KMS-11 (cell line): ENCODE results near the gene CKB.

Source experiments
- H2AFZ ChIP-seq: fragments of 200-600 bp; sonication (generic); 2 replicates; pipeline ENCODE4 v1.6.1; 2016; ENCODE audit warnings: antibody characterized with exemption, mixed run types, low read depth
- H3K27ac ChIP-seq: fragments of 200-600 bp; sonication (generic); 2 replicates; pipeline ENCODE4 v1.6.1; 2016; ENCODE audit warnings: mild to moderate bottlenecking, mixed run types
- H3K27me3 ChIP-seq: fragments of 200-600 bp; sonication (generic); 2 replicates; pipeline ENCODE4 v1.6.1; 2017; ENCODE audit warnings: mild to moderate bottlenecking, low read depth, mixed run types, moderate library complexity; ENCODE audit not compliant: insufficient read depth
- H3K36me3 ChIP-seq: fragments of 200-600 bp; sonication (generic); 2 replicates; pipeline ENCODE4 v1.6.1; 2017; ENCODE audit warnings: mild to moderate bottlenecking, mixed run types; ENCODE audit not compliant: insufficient read depth
- H3K4me1 ChIP-seq: fragments of 200-600 bp; sonication (generic); 2 replicates; pipeline ENCODE4 v1.6.1; 2016; ENCODE audit warnings: mild to moderate bottlenecking, low read depth, mixed run types; ENCODE audit not compliant: poor library complexity, severe bottlenecking
- H3K4me2 ChIP-seq: fragments of 200-600 bp; sonication (generic); 2 replicates; pipeline ENCODE4 v1.7.0; 2016; ENCODE audit warnings: mild to moderate bottlenecking, mixed run types
- H3K4me3 ChIP-seq: fragments of 200-600 bp; sonication (generic); IDR thresholded peaks from 2 replicates; pipeline ENCODE4 v1.6.1; 2017; ENCODE audit warnings: low read depth, low read length, mixed read lengths; ENCODE audit not compliant: insufficient read depth
- H3K79me2 ChIP-seq: fragments of 200-600 bp; sonication (generic); 2 replicates; pipeline ENCODE4 v1.6.1; 2016; ENCODE audit warnings: low read depth, mixed run types; ENCODE audit not compliant: insufficient read depth
- H3K9ac ChIP-seq: fragments of 200-600 bp; sonication (generic); 2 replicates; pipeline ENCODE4 v1.6.1; 2016; ENCODE audit warnings: mild to moderate bottlenecking, mixed run types
- H4K20me1 ChIP-seq: fragments of 200-600 bp; sonication (generic); 2 replicates; pipeline ENCODE4 v1.6.1; 2016; ENCODE audit warnings: mild to moderate bottlenecking, mixed run types; ENCODE audit not compliant: insufficient read depth
- TF ChIP-seq, protein P1 (sequence below): fragments of 200-600 bp; sonication (generic); conservative IDR thresholded peaks from 2 replicates; pipeline ENCODE4 v1.6.1; 2017; ENCODE audit warnings: low read depth, mild to moderate bottlenecking, antibody characterized with exemption, low read length, moderate library complexity, mixed read lengths

Gene CKB

DNA sequence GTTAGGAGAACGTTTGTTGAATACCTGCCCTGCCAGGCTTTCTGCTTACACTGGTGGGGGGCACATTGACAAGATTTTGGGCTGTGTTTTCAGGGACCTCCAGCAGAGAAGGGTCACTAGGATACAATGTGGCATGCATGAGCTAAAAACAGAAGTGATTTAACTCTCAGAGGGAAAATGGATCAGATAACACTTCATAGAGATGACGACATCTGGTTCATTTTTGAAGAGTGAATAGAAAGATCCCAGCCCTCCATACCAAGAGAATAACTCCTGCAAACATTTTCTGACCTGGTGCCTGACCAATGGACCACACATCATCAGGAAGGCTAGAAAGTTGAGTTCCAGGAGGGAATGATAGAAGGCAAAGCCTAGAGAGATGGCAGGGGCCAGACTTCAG, 33.7 kb downstream of the CKB start:
- TF ChIP-seq, protein P1, sequence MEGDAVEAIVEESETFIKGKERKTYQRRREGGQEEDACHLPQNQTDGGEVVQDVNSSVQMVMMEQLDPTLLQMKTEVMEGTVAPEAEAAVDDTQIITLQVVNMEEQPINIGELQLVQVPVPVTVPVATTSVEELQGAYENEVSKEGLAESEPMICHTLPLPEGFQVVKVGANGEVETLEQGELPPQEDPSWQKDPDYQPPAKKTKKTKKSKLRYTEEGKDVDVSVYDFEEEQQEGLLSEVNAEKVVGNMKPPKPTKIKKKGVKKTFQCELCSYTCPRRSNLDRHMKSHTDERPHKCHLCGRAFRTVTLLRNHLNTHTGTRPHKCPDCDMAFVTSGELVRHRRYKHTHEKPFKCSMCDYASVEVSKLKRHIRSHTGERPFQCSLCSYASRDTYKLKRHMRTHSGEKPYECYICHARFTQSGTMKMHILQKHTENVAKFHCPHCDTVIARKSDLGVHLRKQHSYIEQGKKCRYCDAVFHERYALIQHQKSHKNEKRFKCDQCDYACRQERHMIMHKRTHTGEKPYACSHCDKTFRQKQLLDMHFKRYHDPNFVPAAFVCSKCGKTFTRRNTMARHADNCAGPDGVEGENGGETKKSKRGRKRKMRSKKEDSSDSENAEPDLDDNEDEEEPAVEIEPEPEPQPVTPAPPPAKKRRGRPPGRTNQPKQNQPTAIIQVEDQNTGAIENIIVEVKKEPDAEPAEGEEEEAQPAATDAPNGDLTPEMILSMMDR: no peak
- Histone ChIP-seq H3K4me2 (no peak overlapping the region), H2AFZ (no peak overlapping the region), H4K20me1 (no peaks in the 10 kb centered on the region), H3K4me1 (no peaks in the 10 kb centered on the region), H3K36me3 (no peaks in the 10 kb centered on the region), H3K27me3 (no peaks in the 10 kb centered on the region), H3K27ac (no peak overlapping the region), H3K4me3 (no peak overlapping the region), H3K79me2 (no peaks in the 10 kb centered on the region), H3K9ac (no peak overlapping the region)

DNA sequence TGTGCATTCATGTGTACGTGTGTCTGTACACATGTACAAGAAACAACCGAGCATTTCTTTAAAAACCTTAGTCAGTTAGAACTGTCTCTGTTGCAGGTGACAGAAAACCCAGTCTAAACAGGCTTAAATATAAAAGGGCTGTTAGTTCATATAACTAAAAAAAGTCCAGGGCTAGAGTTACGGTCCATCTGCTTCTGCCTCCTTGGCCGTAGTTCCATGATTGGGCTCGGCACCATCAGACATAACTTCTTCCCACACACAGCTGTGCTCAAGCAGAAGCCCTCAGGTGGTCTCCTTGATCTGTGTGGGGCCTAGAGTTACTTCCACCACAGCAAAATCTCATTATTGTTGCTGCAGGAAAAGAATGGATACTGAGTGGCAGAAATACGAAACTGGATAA, 34.6 kb downstream of the CKB start:
- no peaks in the 10 kb centered on the region for H3K4me1 ChIP-seq
- no peaks in the 10 kb centered on the region for H3K36me3 ChIP-seq
- H3K9ac ChIP-seq: no peak overlapping the region
- H3K79me2 ChIP-seq: no peaks in the 10 kb centered on the region
- no peak overlapping the region for H3K4me2 ChIP-seq
- no peak overlapping the region for H2AFZ ChIP-seq
- no peaks in the 10 kb centered on the region for H4K20me1 ChIP-seq
- H3K27ac ChIP-seq: no peak overlapping the region
- TF ChIP-seq, protein P1: no peak
- H3K4me3 ChIP-seq: no peak overlapping the region
- no peaks in the 10 kb centered on the region for H3K27me3 ChIP-seq

DNA sequence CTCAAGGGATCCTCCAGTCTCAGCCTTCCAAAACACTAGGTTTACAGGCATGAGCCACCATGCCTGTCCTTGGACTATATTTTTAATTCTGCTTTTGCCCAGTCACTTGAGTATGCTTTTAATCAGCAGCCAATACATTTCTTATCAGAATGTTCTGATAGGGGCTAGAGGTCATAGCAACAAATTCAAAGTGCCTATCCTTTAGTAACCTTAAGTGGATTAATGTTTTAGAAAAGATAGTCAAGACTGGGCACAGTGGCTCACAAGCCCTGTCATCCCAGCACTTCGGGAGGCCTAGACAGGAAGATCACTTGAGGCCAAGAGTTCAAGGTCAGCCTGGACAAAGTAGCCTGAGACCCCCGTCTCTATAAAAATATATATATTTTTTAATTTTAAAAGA, 37.1 kb downstream of the CKB start:
- Histone ChIP-seq H3K36me3 (no peaks in the 10 kb centered on the region), H2AFZ (no peak overlapping the region), H3K27ac (no peak overlapping the region), H4K20me1 (no peaks in the 10 kb centered on the region), H3K4me2 (no peak overlapping the region), H3K27me3 (no peaks in the 10 kb centered on the region), H3K79me2 (no peaks in the 10 kb centered on the region), H3K4me1 (peaks cover under 1% of the 10 kb centered on the region), H3K4me3 (no peak overlapping the region), H3K9ac (no peak overlapping the region)
- TF ChIP-seq, protein P1: no peak

DNA sequence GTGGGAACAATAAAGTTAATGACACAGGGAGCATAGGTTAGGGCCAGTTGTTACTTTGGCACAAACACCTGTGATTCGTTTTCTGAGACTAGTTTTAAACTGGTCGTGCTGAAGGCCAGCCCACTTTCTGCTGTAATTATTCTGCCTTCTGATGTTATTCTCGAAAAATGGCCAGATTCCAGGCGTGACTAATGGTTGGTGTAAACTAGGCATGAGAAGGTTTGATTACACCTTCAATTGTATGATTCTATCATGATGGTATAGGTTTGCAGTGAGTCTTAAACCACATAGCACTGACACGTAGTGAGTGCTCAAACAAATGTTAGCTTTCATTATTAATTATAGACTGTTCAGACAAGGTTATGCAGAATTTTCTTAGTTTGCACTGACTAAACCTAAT, 39.0 kb downstream of the CKB start:
- TF ChIP-seq, protein P1: no peak
- Histone ChIP-seq H4K20me1 (no peaks in the 10 kb centered on the region), H3K36me3 (no peaks in the 10 kb centered on the region), H3K9ac (no peak overlapping the region), H3K4me2 (no peak overlapping the region), H3K27ac (no peak overlapping the region), H2AFZ (no peak overlapping the region), H3K27me3 (no peaks in the 10 kb centered on the region), H3K79me2 (no peaks in the 10 kb centered on the region), H3K4me1 (peaks cover 10% of the 10 kb centered on the region), H3K4me3 (no peak overlapping the region)
